Right lobe of liver (tissue), 4 donors: ENCODE measurements around the gene ATRNL1.
A peak's percentile ranks its signal among the peaks of the same experiment; 100 is the strongest.

Experiments used
- POLR2A ChIP-seq: fragments of 450-650 bp; IDR thresholded peaks from one replicate; pipeline ENCODE4 v1.6.1; 2017; ENCODE audit warnings: antibody characterized with exemption, mild to moderate bottlenecking
- TF ChIP-seq, protein P1 (sequence below), 4 donors: fragments of 200-600 bp in 3 of 4; fragments of 450-650 bp in 1 of 4; IDR thresholded peaks; one replicate each; pipeline versions ENCODE4 v1.5.1 to v1.8.0; 2016 to 2022; ENCODE audit warnings: antibody characterized with exemption in 4 of 4, mild to moderate bottlenecking in 2 of 4
- donor health status: DM: no; HTN: no; CAD: no.
- donor health status: DM: no; HTN: no; CAD: no.
- donor health status: DM: no; HTN: yes; CAD: no.

DNA sequence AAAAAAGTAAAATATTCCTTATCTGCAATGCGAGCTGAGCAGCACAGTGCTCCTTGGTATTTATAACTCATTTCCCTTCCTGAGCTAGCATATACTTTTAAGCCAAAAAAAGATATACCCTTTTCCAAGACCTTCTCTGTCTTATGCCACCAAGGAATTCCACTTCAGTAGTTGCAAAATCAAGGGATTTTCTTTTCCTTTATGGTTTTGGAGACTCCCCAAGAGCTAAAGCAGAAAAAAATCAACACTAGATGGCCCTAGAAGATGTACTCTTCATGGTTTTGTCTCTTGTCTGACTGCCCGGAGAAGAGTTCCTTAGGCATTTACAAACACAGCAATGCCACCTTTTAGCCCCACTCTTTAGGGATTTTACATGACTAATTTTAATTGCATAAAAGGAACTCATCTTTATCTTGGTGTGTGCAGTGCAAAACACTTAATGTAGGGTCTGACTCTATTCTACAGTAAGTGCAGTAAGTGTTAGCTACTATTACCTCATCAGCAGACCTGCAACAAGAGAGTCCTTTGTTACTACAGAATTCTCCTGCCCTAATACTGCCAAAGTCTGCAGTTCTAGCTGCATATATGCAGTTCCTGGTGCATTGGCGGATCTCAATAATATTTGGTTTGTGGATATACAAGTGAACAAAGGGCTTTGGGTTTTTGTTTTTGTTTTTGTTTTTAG lies 736.5 kb downstream of the ATRNL1 start:
- TF ChIP-seq, protein P1, sequence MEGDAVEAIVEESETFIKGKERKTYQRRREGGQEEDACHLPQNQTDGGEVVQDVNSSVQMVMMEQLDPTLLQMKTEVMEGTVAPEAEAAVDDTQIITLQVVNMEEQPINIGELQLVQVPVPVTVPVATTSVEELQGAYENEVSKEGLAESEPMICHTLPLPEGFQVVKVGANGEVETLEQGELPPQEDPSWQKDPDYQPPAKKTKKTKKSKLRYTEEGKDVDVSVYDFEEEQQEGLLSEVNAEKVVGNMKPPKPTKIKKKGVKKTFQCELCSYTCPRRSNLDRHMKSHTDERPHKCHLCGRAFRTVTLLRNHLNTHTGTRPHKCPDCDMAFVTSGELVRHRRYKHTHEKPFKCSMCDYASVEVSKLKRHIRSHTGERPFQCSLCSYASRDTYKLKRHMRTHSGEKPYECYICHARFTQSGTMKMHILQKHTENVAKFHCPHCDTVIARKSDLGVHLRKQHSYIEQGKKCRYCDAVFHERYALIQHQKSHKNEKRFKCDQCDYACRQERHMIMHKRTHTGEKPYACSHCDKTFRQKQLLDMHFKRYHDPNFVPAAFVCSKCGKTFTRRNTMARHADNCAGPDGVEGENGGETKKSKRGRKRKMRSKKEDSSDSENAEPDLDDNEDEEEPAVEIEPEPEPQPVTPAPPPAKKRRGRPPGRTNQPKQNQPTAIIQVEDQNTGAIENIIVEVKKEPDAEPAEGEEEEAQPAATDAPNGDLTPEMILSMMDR (IDR thresholded peaks at IDR 0.05), result peak in 3 of 4 donors; percentile 14 to 42 (median 28)
- no peak for TF ChIP-seq POLR2A
